ENCODE measurements around the gene PCED1A.
"Not testable (repeated sequence)": the region's sequence is repeated elsewhere in the genome, so short reads cannot be mapped to it uniquely, and the experiment has no call there.

Gene PCED1A

DNA sequence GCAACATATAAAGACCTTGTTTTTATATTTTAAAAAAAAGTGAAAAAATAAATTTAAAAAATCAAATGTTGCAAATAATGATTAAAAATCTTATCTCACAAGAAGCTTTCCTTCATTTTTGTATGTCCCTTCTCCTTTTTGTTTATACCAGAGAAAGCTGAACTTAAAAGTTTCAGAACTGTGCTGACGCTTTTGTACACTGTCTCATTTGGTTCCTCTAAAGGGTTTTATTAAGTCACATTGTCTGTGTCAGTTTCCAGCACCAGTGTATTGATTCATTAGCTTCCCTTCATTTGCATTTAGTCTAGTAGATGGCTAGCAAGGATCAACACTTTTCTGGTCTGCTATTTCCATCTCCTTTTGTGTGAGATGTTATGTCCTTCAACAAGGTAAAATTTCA is 6.7 kb downstream of the PCED1A start:
- Mint-ChIP-seq H3K27me3 (ENCODE audit: low read depth) (no peaks in the 10 kb centered on the region), H3K4me3 (no peak overlapping the region), H3K9me3 (no peaks in the 10 kb centered on the region), H3K4me1 (no peaks in the 10 kb centered on the region), H3K36me3 (ENCODE audit: low read depth) (peaks cover 42% of the 10 kb centered on the region), H3K27ac (no peak overlapping the region)
- no peak for TF ChIP-seq CTCF (IDR thresholded peaks at IDR 0.05; ENCODE audit: unreplicated experiment in 3 of 3)

DNA sequence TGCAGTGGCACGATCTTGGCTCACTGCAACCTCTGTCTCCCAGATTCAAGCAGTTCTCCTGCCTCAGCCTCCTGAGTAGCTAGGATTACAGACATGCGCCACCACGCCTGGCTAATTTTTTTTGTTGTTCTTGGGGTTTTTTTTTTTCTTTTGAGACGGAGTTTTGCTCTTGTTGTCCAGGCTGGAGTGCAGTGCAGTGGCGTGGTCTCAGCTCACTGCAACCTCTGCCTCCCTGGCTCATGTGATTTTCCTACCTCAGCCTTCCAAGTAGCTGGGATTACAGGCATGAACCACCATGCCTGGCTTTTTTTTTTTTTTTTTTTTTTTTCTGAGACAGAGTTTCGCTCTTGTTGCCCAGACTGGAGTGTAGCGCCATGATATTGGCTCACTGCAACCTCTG is 9.2 kb downstream of the PCED1A start:
- not testable (repeated sequence) for H3K27ac Mint-ChIP-seq; H3K4me1 Mint-ChIP-seq; H3K4me3 Mint-ChIP-seq; H3K27me3 Mint-ChIP-seq (ENCODE audit: low read depth); H3K9me3 Mint-ChIP-seq
- H3K36me3 Mint-ChIP-seq (ENCODE audit: low read depth), result peaks cover 19% of the 10 kb centered on the region

DNA sequence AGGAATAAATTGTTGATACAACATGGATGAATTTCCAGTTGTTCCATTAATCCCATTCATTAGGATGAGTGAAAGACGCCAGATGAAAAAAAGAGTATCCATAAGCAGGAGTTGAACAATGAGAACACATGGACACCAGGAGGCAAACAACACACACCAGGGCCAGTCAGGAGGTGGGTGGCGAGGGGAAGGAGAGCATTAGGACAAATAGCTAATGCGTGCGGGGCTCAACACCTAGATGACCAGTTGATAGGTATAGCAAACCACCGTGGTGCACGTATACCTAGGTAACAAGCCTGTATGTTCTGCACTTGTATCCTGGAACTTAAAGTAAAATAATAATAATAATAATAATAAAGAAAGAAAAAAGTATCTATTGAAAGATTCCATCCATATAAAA is 11.1 kb downstream of the PCED1A start:
- H3K4me3 Mint-ChIP-seq, result no peak overlapping the region
- no peak overlapping the region for H3K27ac Mint-ChIP-seq
- H3K4me1 Mint-ChIP-seq, result peaks cover 7% of the 10 kb centered on the region
- peaks cover 8% of the 10 kb centered on the region for H3K36me3 Mint-ChIP-seq (ENCODE audit: low read depth)
- peaks cover 2% of the 10 kb centered on the region for H3K9me3 Mint-ChIP-seq
- TF ChIP-seq CTCF (IDR thresholded peaks at IDR 0.05; ENCODE audit: unreplicated experiment in 3 of 3), result no peak
- peaks cover 6% of the 10 kb centered on the region for H3K27me3 Mint-ChIP-seq (ENCODE audit: low read depth)

- H3K36me3 Mint-ChIP-seq (ENCODE audit: low read depth), result no peaks in the 10 kb centered on the region
- peaks cover 9% of the 10 kb centered on the region for H3K27me3 Mint-ChIP-seq (ENCODE audit: low read depth)
- TF ChIP-seq CTCF (IDR thresholded peaks at IDR 0.05; ENCODE audit: unreplicated experiment in 3 of 3), result no peak
- H3K4me1 Mint-ChIP-seq, result peaks cover 10% of the 10 kb centered on the region
- peak overlapping the region; percentile 36 to 79 (median 72) for H3K4me3 Mint-ChIP-seq
- H3K27ac Mint-ChIP-seq, result peak overlapping the region; percentile 2 to 87 (median 61)
- peaks cover 2% of the 10 kb centered on the region for H3K9me3 Mint-ChIP-seq
These were observed 13.8 kb downstream of the PCED1A start for GRCh38 chr20:2826655-2827054.

DNA sequence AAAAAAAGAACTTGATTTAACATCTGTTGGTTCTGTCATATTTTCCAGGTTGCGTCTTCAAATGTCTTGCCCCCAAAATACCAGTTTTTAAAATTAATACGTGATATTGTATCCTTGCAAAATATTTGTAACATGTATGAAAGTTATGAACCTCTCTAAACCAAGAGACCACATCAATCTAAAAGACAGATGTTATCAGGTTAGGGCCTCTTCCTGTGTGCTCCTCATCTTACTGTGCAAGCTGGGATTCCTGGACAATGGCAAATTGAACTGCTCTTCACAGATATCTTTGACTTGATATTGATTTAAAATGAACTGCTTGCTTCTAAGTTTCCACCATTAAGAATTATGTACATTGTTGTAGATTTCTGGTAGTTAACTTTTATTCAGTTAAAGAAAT is 14.7 kb downstream of the PCED1A start:
- Mint-ChIP-seq H3K27me3 (ENCODE audit: low read depth) (peaks cover 12% of the 10 kb centered on the region), H3K9me3 (peaks cover 2% of the 10 kb centered on the region)

DNA sequence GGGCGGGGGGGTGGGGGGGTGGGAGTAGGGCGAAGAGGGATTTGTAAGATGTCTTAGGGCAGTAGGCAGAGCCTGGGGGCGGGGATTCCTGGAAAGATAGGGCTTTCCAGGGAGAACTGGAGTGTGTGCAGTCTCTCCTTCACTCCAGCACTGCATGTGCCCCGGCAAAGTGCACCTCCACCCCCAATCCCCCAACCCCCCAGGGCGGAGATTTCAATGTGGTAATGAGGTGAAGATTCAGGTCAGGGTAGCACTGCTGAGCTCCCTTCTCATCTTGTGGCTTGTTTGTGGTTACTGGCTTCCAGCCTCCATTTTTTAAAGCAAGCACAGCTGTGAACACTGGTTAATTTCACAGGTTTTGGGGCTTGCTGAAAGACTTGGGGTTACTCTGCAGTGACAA is 18.4 kb downstream of the PCED1A start:
- H3K27ac Mint-ChIP-seq, result peak overlapping the region; percentile 95 to 98 (median 97)
- H3K9me3 Mint-ChIP-seq, result peaks cover under 1% of the 10 kb centered on the region
- no peaks in the 10 kb centered on the region for H3K36me3 Mint-ChIP-seq (ENCODE audit: low read depth)
- peaks cover 6% of the 10 kb centered on the region for H3K27me3 Mint-ChIP-seq (ENCODE audit: low read depth)
- H3K4me3 Mint-ChIP-seq, result peak overlapping the region; percentile 76 to 87 (median 85)
- TF ChIP-seq CTCF (IDR thresholded peaks at IDR 0.05; ENCODE audit: unreplicated experiment in 3 of 3), result no peak
- H3K4me1 Mint-ChIP-seq, result peaks cover 36% of the 10 kb centered on the region

More for the DNA sequence above, 14.7 kb downstream of the PCED1A start:
- Mint-ChIP-seq H3K27ac (peak overlapping the region; percentile 65 to 87 (median 83)), H3K4me1 (peaks cover 13% of the 10 kb centered on the region), H3K4me3 (peak overlapping the region; percentile 72 to 79 (median 76)), H3K36me3 (ENCODE audit: low read depth) (no peaks in the 10 kb centered on the region)
- no peak for TF ChIP-seq CTCF (IDR thresholded peaks at IDR 0.05; ENCODE audit: unreplicated experiment in 3 of 3)
